Left ventricle myocardium inferior (tissue), 1 donor: ENCODE data around the gene TIMP3. TPM values are rescaled to one million over a fixed set of nuclear protein-coding genes. Genes with fewer than 3 reads are reported as not detected.

ENCODE experiments used
- DNase-seq: peaks from one replicate; pipeline ENCODE4 v3.0.0-alpha.2; 2020
- H3K27ac ChIP-seq: fragments of 200-600 bp; replicated peaks from 2 replicates; pipeline ENCODE4 v1.8.0; 2021
- H3K27me3 ChIP-seq: fragments of 200-600 bp; 2 replicates; pipeline ENCODE4 v1.8.0; 2021; ENCODE audit warnings: low read depth
- H3K36me3 ChIP-seq: fragments of 200-600 bp; 2 replicates; pipeline ENCODE4 v1.8.0; 2021
- H3K4me1 ChIP-seq: fragments of 200-600 bp; 2 replicates; pipeline ENCODE4 v1.8.0; 2021
- H3K4me3 ChIP-seq: fragments of 200-600 bp; 2 replicates; pipeline ENCODE4 v1.8.0; 2021; ENCODE audit warnings: mild to moderate bottlenecking, moderate library complexity
- H3K9me3 ChIP-seq: fragments of 200-600 bp; replicated peaks from 2 replicates; pipeline ENCODE4 v1.8.0; 2021
- intact Hi-C: fragments of 100-400 bp; cut with micrococcal nuclease; formaldehyde crosslinking; loops from one replicate; pipeline ENCODE4 v1.11.0; 2022
- total RNA-seq: library from RNA; stranded (reverse); fragmentation: NEBNext Ultra II Directional; extraction: Animal tissue kit (Norgen Biotek cat#: 25700); gene quantifications from one replicate; pipeline ENCODE4 v1.2.1, GENCODE V29; 2021
- TF ChIP-seq, protein P1 (sequence below): fragments of 200-600 bp; IDR thresholded peaks from 2 replicates; pipeline ENCODE4 v1.8.0; 2021; ENCODE audit warnings: antibody characterized with exemption, mild to moderate bottlenecking, borderline replicate concordance
- donor health status: DM: no; HTN: yes; CAD: no; lungs with severe emphysema.

The TIMP3 gene
- total RNA-seq, 1 donor from 2014 or later = 250 TPM

DNA sequence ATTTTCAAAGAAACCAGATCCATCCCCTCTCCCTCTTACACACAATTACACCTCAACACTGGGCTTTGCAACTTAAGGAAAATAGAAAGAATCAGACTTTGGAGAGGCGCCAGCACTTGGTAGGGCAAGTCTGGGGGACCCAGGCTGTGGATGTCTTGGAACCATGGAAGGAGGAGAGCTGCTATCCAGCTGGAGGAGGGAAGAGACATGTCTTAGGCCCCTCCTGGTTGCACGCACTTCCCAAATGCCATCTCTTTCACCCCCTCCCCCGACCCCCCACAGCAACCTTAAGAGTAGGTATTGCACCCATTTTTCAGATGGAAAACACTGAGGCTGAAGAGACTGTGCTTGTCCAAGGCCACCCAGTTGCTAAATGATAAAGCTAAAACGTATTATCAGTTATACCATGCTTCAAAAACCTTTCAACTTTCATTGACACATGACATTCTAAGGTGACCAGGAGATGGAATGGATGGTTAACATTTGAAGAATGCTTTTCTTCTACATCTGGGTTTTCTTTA is 3.9 kb downstream of the TIMP3 start:
- Histone ChIP-seq H3K36me3 (peaks cover 30% of the 10 kb centered on the region), H3K27me3 (no peaks in the 10 kb centered on the region), H3K4me3 (peak overlapping the region; percentile 100), H3K9me3 (no peaks in the 10 kb centered on the region), H3K4me1 (peaks cover 97% of the 10 kb centered on the region), H3K27ac (peak overlapping the region; percentile 96)
- DNase-seq = no peak
- TF ChIP-seq, protein P1, sequence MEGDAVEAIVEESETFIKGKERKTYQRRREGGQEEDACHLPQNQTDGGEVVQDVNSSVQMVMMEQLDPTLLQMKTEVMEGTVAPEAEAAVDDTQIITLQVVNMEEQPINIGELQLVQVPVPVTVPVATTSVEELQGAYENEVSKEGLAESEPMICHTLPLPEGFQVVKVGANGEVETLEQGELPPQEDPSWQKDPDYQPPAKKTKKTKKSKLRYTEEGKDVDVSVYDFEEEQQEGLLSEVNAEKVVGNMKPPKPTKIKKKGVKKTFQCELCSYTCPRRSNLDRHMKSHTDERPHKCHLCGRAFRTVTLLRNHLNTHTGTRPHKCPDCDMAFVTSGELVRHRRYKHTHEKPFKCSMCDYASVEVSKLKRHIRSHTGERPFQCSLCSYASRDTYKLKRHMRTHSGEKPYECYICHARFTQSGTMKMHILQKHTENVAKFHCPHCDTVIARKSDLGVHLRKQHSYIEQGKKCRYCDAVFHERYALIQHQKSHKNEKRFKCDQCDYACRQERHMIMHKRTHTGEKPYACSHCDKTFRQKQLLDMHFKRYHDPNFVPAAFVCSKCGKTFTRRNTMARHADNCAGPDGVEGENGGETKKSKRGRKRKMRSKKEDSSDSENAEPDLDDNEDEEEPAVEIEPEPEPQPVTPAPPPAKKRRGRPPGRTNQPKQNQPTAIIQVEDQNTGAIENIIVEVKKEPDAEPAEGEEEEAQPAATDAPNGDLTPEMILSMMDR = no peak
- intact Hi-C loops = no loop called here

DNA sequence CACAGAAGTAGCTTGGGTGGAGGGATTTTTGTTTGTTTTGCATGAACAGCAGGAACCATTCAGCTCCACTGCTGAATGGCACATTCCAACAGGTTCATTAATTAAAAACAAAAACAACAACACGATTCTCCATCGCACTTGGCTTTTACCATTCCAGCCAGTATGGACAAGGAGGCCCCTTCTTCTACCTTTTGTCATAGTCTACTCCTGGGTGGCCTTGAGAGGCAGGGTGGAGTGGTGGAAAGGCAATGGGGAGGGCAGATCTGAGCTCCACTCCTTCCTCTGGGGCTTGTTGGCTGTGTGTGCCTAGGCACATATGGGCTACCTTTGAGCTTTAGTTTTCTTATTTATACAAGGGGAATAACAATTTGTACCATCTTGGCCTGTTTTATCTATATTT is 4.8 kb downstream of the TIMP3 start:
- intact Hi-C loops = no loop called here
- DNase-seq = no peak
- Histone ChIP-seq H3K27me3 (no peaks in the 10 kb centered on the region), H3K36me3 (peaks cover 30% of the 10 kb centered on the region), H3K4me3 (peak overlapping the region; percentile 100), H3K27ac (peak overlapping the region; percentile 96), H3K4me1 (peaks cover 97% of the 10 kb centered on the region), H3K9me3 (no peaks in the 10 kb centered on the region)
- TF ChIP-seq, protein P1 = no peak

DNA sequence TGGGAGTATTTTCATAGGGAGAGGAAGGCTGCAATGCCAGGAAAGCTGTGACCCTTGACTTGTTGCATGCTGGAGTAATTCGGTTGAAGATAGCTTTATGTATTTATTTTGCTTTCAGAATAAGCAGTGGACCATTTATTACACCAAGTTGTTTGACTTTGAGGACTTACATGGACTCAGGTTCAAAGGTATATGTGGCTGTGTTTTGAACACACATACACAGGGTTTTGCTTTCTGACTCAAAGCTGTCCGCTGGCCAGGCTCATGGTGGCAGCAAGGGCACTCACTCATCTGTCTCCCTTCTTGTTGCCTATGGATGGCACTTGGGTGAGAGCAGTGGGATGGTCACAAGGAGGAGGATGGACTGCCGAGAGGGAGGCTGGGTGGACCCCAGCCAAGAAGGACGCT is 6.5 kb downstream of the TIMP3 start:
- Histone ChIP-seq H3K4me1 (peaks cover 99% of the 10 kb centered on the region), H3K36me3 (peaks cover 26% of the 10 kb centered on the region), H3K27me3 (no peaks in the 10 kb centered on the region), H3K4me3 (peak overlapping the region; percentile 35), H3K9me3 (no peaks in the 10 kb centered on the region), H3K27ac (peak overlapping the region; percentile 68)
- TF ChIP-seq, protein P1 = no peak
- intact Hi-C loops = no loop called here
- DNase-seq = no peak

DNA sequence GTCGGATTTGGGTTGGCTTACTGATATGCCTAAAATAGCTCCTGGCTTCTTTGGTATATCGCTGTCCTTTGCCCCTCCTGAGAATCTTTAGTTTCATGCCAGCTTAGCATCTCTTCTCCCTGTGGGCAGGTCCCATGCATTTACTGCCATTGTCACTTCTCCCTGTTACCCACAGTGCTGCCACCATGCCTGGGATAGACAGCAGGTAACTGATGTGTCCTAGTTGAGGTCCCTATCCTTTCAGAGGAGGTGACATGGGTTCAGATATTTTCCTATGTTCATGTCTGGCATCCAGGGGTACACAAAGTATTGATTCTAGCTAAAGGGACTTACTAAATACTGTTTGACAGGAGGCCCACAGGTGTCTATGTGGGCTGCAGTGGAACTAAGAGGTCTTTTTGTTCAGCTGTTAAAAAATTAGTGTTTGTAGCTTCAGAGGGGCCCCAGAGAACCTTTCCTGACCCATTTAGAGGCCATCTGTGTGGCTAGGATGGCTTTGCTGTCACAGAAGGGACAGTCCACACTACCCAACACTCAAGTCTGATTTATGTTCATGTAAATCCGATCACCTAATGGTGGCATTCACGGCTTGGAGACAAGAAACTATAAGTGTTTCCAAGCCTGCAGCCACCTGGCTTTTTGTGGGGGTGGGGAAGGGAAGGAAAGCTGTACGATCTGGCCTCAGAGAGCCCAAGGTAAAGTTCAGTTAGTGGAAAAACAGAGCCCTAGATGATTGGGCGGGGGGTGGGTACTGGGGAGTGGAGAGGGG is 8.5 kb downstream of the TIMP3 start:
- no peaks in the 10 kb centered on the region for H3K9me3 ChIP-seq
- peak overlapping the region; percentile 68 for H3K27ac ChIP-seq
- DNase-seq = no peak
- peaks cover 22% of the 10 kb centered on the region for H3K36me3 ChIP-seq
- no peaks in the 10 kb centered on the region for H3K27me3 ChIP-seq
- TF ChIP-seq, protein P1 = no peak
- intact Hi-C loops = no loop called here
- H3K4me1 ChIP-seq = peaks cover 99% of the 10 kb centered on the region
- H3K4me3 ChIP-seq = peak overlapping the region; percentile 35

GRCh38 chr22:32810555-32811133 is 9.1 kb downstream of the TIMP3 start:
- TF ChIP-seq, protein P1 = no peak
- no peak for DNase-seq
- peak overlapping the region; percentile 35 for H3K4me3 ChIP-seq
- H3K27me3 ChIP-seq = no peaks in the 10 kb centered on the region
- no peaks in the 10 kb centered on the region for H3K9me3 ChIP-seq
- H3K36me3 ChIP-seq = peaks cover 19% of the 10 kb centered on the region
- H3K4me1 ChIP-seq = peaks cover 99% of the 10 kb centered on the region
- peak overlapping the region; percentile 68 for H3K27ac ChIP-seq
- intact Hi-C loops = no loop called here
